Measurements from ENCODE around the gene WFIKKN2. TPM values are rescaled to one million over a fixed set of nuclear protein-coding genes. Genes with fewer than 3 reads are reported as not detected.

The WFIKKN2 gene
- total and polyA plus RNA-seq, 2 of the 13 experiments (the other 11 are each of a cell fraction or from before 2014, with no cell fraction given) = not detected

DNA sequence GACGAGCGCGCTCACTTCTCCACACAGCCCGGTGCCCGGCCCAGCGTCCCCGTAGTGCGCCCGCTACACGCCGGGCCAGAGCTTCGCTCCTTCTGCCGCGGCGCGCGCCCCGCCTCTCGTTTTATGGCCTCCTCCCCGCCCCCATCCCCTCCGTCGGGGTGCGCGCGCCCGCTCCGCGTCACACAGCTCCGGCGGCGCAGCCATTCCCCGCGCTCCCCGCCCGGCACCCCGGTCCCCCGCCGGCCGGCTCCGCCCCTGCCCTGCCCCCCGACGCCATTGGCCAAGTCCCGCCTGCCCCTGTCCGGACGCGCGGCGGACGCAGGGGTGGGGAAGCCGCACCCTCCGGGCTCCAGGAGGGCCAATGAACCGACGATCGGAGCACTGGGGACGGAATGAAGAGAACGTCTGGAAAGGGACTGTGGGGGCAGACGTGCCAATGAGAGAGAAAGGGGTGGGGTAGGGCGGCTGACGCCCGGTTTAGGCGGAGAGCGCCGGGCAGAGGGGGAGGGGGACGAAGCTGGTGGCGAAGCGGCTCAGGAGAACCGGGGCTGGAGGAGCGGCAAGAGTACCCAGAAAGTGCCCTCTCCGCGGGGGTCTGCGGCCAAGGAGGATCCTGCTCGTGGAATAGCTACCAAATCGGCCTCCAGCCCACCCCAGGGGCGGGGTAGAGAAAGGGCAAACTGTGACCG, 31.0 kb downstream of the WFIKKN2 start, which contains the start of gene TOB1 (continued):
- TF ChIP-seq SIX1 (CRISPR knock-in tag; IDR thresholded peaks at IDR 0.05; ENCODE audit: borderline replicate concordance) = no peak; the same call in 1 of the 2 replicates
- TF ChIP-seq FOXA3 (CRISPR knock-in tag; IDR thresholded peaks at IDR 0.05) = peak; percentile 58; the same call in 1 of the 2 replicates
- TF ChIP-seq TBX2 (CRISPR knock-in tag; IDR thresholded peaks at IDR 0.05; ENCODE audit: borderline replicate concordance) = peak; percentile 43; the same call in 1 of the 2 replicates
- TF ChIP-seq, protein P1, sequence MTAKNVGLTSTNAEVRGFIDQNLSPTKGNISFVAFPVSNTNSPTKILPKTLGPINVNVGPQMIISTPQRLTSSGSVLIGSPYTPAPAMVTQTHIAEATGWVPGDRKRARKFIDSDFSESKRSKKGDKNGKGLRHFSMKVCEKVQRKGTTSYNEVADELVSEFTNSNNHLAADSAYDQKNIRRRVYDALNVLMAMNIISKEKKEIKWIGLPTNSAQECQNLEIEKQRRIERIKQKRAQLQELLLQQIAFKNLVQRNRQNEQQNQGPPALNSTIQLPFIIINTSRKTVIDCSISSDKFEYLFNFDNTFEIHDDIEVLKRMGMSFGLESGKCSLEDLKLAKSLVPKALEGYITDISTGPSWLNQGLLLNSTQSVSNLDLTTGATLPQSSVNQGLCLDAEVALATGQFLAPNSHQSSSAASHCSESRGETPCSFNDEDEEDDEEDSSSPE (CRISPR knock-in tag; IDR thresholded peaks at IDR 0.05) = peak; percentile 83
- no peak for TF ChIP-seq ATRX (CRISPR knock-in tag; IDR thresholded peaks at IDR 0.05; ENCODE audit: borderline replicate concordance)
- TF ChIP-seq, protein P2, sequence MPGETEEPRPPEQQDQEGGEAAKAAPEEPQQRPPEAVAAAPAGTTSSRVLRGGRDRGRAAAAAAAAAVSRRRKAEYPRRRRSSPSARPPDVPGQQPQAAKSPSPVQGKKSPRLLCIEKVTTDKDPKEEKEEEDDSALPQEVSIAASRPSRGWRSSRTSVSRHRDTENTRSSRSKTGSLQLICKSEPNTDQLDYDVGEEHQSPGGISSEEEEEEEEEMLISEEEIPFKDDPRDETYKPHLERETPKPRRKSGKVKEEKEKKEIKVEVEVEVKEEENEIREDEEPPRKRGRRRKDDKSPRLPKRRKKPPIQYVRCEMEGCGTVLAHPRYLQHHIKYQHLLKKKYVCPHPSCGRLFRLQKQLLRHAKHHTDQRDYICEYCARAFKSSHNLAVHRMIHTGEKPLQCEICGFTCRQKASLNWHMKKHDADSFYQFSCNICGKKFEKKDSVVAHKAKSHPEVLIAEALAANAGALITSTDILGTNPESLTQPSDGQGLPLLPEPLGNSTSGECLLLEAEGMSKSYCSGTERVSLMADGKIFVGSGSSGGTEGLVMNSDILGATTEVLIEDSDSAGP (CRISPR knock-in tag; IDR thresholded peaks at IDR 0.05; ENCODE audit: borderline replicate concordance) = no peak; the same call in 1 of the 2 replicates
- TF ChIP-seq, protein P3, sequence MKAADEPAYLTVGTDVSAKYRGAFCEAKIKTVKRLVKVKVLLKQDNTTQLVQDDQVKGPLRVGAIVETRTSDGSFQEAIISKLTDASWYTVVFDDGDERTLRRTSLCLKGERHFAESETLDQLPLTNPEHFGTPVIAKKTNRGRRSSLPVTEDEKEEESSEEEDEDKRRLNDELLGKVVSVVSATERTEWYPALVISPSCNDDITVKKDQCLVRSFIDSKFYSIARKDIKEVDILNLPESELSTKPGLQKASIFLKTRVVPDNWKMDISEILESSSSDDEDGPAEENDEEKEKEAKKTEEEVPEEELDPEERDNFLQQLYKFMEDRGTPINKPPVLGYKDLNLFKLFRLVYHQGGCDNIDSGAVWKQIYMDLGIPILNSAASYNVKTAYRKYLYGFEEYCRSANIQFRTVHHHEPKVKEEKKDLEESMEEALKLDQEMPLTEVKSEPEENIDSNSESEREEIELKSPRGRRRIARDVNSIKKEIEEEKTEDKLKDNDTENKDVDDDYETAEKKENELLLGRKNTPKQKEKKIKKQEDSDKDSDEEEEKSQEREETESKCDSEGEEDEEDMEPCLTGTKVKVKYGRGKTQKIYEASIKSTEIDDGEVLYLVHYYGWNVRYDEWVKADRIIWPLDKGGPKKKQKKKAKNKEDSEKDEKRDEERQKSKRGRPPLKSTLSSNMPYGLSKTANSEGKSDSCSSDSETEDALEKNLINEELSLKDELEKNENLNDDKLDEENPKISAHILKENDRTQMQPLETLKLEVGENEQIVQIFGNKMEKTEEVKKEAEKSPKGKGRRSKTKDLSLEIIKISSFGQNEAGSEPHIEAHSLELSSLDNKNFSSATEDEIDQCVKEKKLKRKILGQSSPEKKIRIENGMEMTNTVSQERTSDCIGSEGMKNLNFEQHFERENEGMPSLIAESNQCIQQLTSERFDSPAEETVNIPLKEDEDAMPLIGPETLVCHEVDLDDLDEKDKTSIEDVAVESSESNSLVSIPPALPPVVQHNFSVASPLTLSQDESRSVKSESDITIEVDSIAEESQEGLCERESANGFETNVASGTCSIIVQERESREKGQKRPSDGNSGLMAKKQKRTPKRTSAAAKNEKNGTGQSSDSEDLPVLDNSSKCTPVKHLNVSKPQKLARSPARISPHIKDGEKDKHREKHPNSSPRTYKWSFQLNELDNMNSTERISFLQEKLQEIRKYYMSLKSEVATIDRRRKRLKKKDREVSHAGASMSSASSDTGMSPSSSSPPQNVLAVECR (CRISPR knock-in tag; IDR thresholded peaks at IDR 0.05; ENCODE audit: borderline replicate concordance) = peak; percentile 85
- 0 out of 2 replicates have a peak, but pooled peaks have one; percentile 18 for TF ChIP-seq ZNF513 (CRISPR knock-in tag; conservative IDR thresholded peaks at IDR 0.05)
- TF ChIP-seq GPBP1L1 (CRISPR knock-in tag; IDR thresholded peaks at IDR 0.05) = no peak
- TF ChIP-seq, protein P4, sequence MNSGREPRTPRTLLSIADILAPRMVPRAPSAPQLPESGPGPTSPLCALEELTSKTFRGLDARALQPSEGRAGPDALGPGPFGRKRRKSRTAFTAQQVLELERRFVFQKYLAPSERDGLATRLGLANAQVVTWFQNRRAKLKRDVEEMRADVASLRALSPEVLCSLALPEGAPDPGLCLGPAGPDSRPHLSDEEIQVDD (CRISPR knock-in tag; IDR thresholded peaks at IDR 0.05; ENCODE audit: borderline replicate concordance) = 0 out of 2 replicates have a peak, but pooled peaks have one; percentile 18
- no peak; the same call in 1 of the 2 replicates for TF ChIP-seq ZNF841 (CRISPR knock-in tag; IDR thresholded peaks at IDR 0.05; ENCODE audit: borderline replicate concordance)
- TF ChIP-seq ZNF678 (CRISPR knock-in tag; IDR thresholded peaks at IDR 0.05) = peak; percentile 84; the same call in 1 of the 2 replicates
- TF ChIP-seq ZNF772 (CRISPR knock-in tag; IDR thresholded peaks at IDR 0.05) = peak; percentile 90; the same call in 1 of the 2 replicates
- 0 out of 2 replicates have a peak, but pooled peaks have one; percentile 76 for TF ChIP-seq ZSCAN12 (CRISPR knock-in tag; IDR thresholded peaks at IDR 0.05)
- TF ChIP-seq ZNF44 (CRISPR knock-in tag; IDR thresholded peaks at IDR 0.05) = no peak
- TF ChIP-seq ZNF432 (CRISPR knock-in tag; IDR thresholded peaks at IDR 0.05; ENCODE audit: borderline replicate concordance) = 0 out of 2 replicates have a peak, but pooled peaks have one; percentile 10
- peak; percentile 76 for TF ChIP-seq HNRNPLL (IDR thresholded peaks at IDR 0.05; ENCODE audit: low read depth, low read length, poor library complexity, severe bottlenecking)
